ENCODE data around the gene MYRFL. TPM values are rescaled to one million over a fixed set of nuclear protein-coding genes. Genes with fewer than 3 reads are reported as not detected.

The MYRFL gene
- total RNA-seq, 1 experiment from 2014 or later = 0.57 TPM

- H3K23me2 ChIP-seq (ENCODE audit: insufficient read length, low read depth, low read length, poor library complexity, severe bottlenecking) = no peaks in the 10 kb centered on the region
- H2AFZ ChIP-seq (ENCODE audit: low read length) = no peak overlapping the region
- no peaks in the 10 kb centered on the region for H3K79me1 ChIP-seq (ENCODE audit: insufficient read depth, low read depth, low read length, poor library complexity, severe bottlenecking)
- H4K91ac ChIP-seq (ENCODE audit: insufficient read length, low read depth, low read length) = no peak overlapping the region
- WGBS (ENCODE audit: extremely low coverage, insufficient read length, low lambda C conversion rate) = no CpG with 5 or more reads among the region's 2 CpGs
- no peak overlapping the region for H3K4me2 ChIP-seq (ENCODE audit: insufficient read depth, insufficient read length, low read length)
- H3K18ac ChIP-seq (ENCODE audit: insufficient read length, low read depth, low read length) = no peak overlapping the region
- no peak overlapping the region for H2AK5ac ChIP-seq (ENCODE audit: insufficient read length, low read length)
- no peak overlapping the region for H2BK5ac ChIP-seq (ENCODE audit: insufficient read length, low read length)
- no peak for TF ChIP-seq CTCF (conservative IDR thresholded peaks at IDR 0.05)
- H3K4ac ChIP-seq (ENCODE audit: low read depth, low read length) = no peak overlapping the region
- Mint-ChIP-seq H3K27me3 (ENCODE audit: low read depth) (no peaks in the 10 kb centered on the region), H3K9me3 (no peaks in the 10 kb centered on the region), H3K27ac (no peak overlapping the region), H3K4me1 (peaks cover 4 to 5% of the 10 kb centered on the region in 2 experiments; a peak in 3 of 4 replicates), H3K36me3 (ENCODE audit: insufficient read depth in 1 of 3, low read depth in 3 of 3) (no peaks in the 10 kb centered on the region; a peak in 1 of 7 replicates), H3K4me3 (no peak overlapping the region)
- H3K9me3 ChIP-seq (ENCODE audit: control insufficient read depth, low read depth, low read length) = no peaks in the 10 kb centered on the region
- H3K56ac ChIP-seq (ENCODE audit: insufficient read length, low read depth, low read length) = no peak overlapping the region
- H3K9ac ChIP-seq (ENCODE audit: extremely low read depth, insufficient read length, low read length) = no peak overlapping the region
- H2BK120ac ChIP-seq (ENCODE audit: low read depth, low read length, poor library complexity, severe bottlenecking) = no peak overlapping the region
- H2BK20ac ChIP-seq (ENCODE audit: low read depth, low read length, poor library complexity, severe bottlenecking) = no peak overlapping the region
- H3K27me3 ChIP-seq (ENCODE audit: insufficient read depth, low read length) = no peaks in the 10 kb centered on the region
- H2BK15ac ChIP-seq (ENCODE audit: low read depth, low read length) = no peak overlapping the region
- H4K5ac ChIP-seq (ENCODE audit: insufficient read length, low read depth, low read length) = no peak overlapping the region
- H3K4me1 ChIP-seq (ENCODE audit: insufficient read depth, low read length) = no peaks in the 10 kb centered on the region
- no peak overlapping the region for H3K14ac ChIP-seq (ENCODE audit: insufficient read depth, low read length)
- H3K79me2 ChIP-seq (ENCODE audit: insufficient read depth, low read length) = no peaks in the 10 kb centered on the region
- no peak for DNase-seq
- no peak overlapping the region for H4K8ac ChIP-seq (replicated peaks; ENCODE audit: insufficient read length, low read depth, low read length)
- H4K20me1 ChIP-seq (ENCODE audit: control insufficient read depth, insufficient read depth, insufficient read length) = no peaks in the 10 kb centered on the region
- no peak overlapping the region for H3K27ac ChIP-seq (ENCODE audit: insufficient read length, low read depth, low read length)
- no peak overlapping the region for H2BK12ac ChIP-seq (ENCODE audit: insufficient read length, low read depth, low read length)
- H3T11ph ChIP-seq (ENCODE audit: low read length) = no peak overlapping the region
- H3K23ac ChIP-seq (ENCODE audit: insufficient read length, low read depth, low read length) = no peak overlapping the region
These were observed 18.6 kb downstream of the MYRFL start for GRCh38 chr12:69843608-69844007.
